Measurements from ENCODE around the gene NMNAT1. TPM values are rescaled to one million over a fixed set of nuclear protein-coding genes. Genes with fewer than 3 reads are reported as not detected.
"Not testable (repeated sequence)": the region's sequence is repeated elsewhere in the genome, so short reads cannot be mapped to it uniquely, and the experiment has no call there.

The NMNAT1 gene
- total and polyA plus RNA-seq, 9 donors = 2.3 to 16.0 (median 5.8) TPM

DNA sequence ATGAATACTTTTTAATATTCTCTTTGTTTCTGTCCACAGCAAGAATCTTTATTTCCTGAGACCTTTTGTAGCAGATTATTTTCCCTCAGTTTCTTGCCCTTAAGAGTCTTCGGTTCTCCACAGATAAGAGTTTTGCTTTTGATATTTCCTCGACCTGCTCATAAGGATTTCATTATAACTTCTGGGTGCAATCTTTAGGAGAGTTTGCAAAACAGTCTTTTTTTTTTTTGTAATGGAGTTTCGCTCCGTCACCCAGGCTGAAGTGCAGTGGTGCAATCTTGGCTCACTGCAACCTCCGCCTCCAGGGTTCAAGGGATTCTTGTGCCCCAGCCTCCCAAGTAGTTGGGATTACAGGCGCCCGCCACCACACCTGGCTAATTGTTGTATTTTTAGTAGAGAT, 79.4 kb downstream of the NMNAT1 start:
- 84 to 91% (median 89%) methylated on average over 7 of the region's 7 CpGs for WGBS, 3 donors
- H3K4me1 ChIP-seq (ENCODE audit: insufficient read depth) = no peaks in the 10 kb centered on the region
- intact Hi-C loops (cut with DNase I) = no loop called here

DNA sequence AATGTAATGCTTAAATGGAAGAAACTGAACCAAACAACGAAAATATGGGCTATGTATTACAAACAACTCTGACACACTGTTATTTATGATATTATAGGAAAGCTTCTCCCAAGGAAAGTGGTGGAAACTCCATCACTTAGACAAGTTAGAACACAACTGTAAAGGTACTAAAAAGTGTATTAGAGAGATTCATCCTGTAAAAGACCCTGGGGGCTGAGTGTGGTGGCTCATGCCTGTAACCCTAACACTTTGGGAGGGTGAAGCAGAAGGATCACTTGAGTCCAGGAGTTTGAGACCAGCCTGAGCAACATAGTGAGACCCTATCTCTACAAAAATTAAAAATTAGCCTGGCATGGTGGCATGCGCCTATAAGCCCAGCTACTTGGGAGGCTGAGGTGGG, 82.1 kb downstream of the NMNAT1 start:
- no peak overlapping the region for H3K27ac ChIP-seq
- no peak for DNase-seq
- no peaks in the 10 kb centered on the region for H3K9me3 ChIP-seq
- no peak overlapping the region for H3K4me3 ChIP-seq
- H3K27me3 ChIP-seq = no peaks in the 10 kb centered on the region
- TF ChIP-seq, protein P1, sequence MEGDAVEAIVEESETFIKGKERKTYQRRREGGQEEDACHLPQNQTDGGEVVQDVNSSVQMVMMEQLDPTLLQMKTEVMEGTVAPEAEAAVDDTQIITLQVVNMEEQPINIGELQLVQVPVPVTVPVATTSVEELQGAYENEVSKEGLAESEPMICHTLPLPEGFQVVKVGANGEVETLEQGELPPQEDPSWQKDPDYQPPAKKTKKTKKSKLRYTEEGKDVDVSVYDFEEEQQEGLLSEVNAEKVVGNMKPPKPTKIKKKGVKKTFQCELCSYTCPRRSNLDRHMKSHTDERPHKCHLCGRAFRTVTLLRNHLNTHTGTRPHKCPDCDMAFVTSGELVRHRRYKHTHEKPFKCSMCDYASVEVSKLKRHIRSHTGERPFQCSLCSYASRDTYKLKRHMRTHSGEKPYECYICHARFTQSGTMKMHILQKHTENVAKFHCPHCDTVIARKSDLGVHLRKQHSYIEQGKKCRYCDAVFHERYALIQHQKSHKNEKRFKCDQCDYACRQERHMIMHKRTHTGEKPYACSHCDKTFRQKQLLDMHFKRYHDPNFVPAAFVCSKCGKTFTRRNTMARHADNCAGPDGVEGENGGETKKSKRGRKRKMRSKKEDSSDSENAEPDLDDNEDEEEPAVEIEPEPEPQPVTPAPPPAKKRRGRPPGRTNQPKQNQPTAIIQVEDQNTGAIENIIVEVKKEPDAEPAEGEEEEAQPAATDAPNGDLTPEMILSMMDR (IDR thresholded peaks at IDR 0.05) = no peak
- TF ChIP-seq POLR2A (IDR thresholded peaks at IDR 0.05) (no peak), EP300 (IDR thresholded peaks at IDR 0.05) (no peak)
- 77 to 85% (median 83%) methylated on average over 2 of the region's 2 CpGs for WGBS, 3 donors
- intact Hi-C loops (cut with DNase I) = no loop called here
- no peaks in the 10 kb centered on the region for H3K36me3 ChIP-seq
- no peaks in the 10 kb centered on the region for H3K4me1 ChIP-seq (ENCODE audit: insufficient read depth)

More for the DNA sequence above, 79.4 kb downstream of the NMNAT1 start:
- H3K36me3 ChIP-seq = no peaks in the 10 kb centered on the region
- H3K27ac ChIP-seq = no peak overlapping the region
- no peaks in the 10 kb centered on the region for H3K9me3 ChIP-seq
- no peak overlapping the region for H3K4me3 ChIP-seq
- H3K27me3 ChIP-seq = no peaks in the 10 kb centered on the region
- TF ChIP-seq, protein P1 (IDR thresholded peaks at IDR 0.05) = no peak
- TF ChIP-seq POLR2A (IDR thresholded peaks at IDR 0.05) (no peak), EP300 (IDR thresholded peaks at IDR 0.05) (no peak)
- no peak for DNase-seq

DNA sequence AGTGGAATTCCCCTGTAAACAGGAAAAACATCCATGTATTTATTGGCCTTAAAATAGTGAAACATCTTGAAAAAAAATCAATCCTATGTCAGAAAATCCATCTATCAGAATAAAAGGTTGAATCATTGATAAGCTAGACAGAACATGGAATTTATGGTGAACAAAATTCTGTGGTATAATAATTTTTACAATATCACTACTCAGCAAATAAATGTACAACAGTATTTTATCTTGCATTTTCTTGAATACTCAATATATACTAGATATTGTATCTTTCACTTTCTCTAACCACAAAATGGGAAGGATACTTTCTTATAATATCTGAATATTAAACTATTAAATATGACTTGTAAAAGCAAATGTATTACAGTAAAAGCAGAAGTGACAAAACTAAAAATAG, 83.8 kb downstream of the NMNAT1 start:
- no peaks in the 10 kb centered on the region for H3K9me3 ChIP-seq
- no peak overlapping the region for H3K4me3 ChIP-seq
- H3K4me1 ChIP-seq (ENCODE audit: insufficient read depth) = no peaks in the 10 kb centered on the region
- no peaks in the 10 kb centered on the region for H3K27me3 ChIP-seq
- TF ChIP-seq, protein P1 (IDR thresholded peaks at IDR 0.05) = no peak
- no peak for TF ChIP-seq EP300 (IDR thresholded peaks at IDR 0.05)
- TF ChIP-seq POLR2A (IDR thresholded peaks at IDR 0.05) = no peak
- intact Hi-C loops (cut with DNase I) = no loop called here
- H3K36me3 ChIP-seq = no peaks in the 10 kb centered on the region
- no peak for DNase-seq
- no peak overlapping the region for H3K27ac ChIP-seq

DNA sequence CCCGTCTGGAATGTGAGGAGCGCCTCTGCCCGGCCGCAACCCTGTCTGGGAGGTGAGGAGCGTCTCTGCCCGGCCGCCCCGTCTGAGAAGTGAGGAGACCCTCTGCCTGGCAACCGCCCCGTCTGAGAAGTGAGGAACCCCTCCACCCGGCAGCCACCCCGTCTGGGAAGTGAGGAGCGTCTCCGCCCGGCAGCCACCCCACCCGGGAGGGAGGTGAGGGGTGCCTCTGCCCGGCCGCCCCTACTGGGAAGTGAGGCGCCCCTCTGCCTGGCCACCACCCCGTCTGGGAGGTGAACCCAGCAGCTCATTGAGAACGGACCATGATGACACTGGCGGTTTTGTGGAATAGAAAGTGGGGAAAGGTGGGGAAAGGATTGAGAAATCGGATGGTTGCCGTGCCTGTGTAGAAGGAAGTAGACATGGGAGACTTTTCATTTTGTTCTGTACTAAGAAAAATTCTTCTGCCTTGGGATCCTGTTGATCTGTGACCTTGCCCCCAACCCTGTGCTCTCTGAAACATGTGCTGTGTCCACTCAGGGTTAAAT, 85.8 kb downstream of the NMNAT1 start:
- H3K9me3 ChIP-seq; H3K36me3 ChIP-seq; H3K27me3 ChIP-seq; H3K4me1 ChIP-seq (ENCODE audit: insufficient read depth); H3K4me3 ChIP-seq; intact Hi-C loops (cut with DNase I); DNase-seq; H3K27ac ChIP-seq: not testable (repeated sequence)
- WGBS, 3 donors = 83 to 92% (median 90%) methylated on average over 14 to 24 of the region's 24 CpGs

DNA sequence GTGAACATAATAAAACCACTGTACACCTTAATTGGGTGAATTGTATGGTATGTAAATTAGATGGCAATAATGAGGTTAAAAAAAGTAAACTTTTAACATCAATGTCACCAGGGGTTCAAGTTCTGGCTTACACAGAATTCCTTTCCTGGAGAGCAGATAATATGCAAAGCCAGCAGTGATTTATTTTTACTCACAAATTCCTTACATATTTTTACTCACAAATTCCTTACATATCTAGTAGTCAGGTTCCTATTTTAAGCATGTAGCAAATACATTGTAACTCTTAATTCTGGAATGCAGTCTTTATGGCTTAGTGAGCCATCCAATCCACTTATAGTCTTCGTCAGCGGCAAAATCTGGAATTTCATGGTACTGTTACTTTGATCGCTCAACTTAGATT, 88.2 kb downstream of the NMNAT1 start:
- WGBS, 3 donors = 68% methylated on average over 3 of the region's 3 CpGs
- Histone ChIP-seq H3K9me3 (no peaks in the 10 kb centered on the region), H3K27me3 (no peaks in the 10 kb centered on the region), H3K27ac (no peak overlapping the region), H3K4me3 (no peak overlapping the region), H3K4me1 (ENCODE audit: insufficient read depth) (peaks cover 3% of the 10 kb centered on the region), H3K36me3 (no peaks in the 10 kb centered on the region)
- intact Hi-C loops (cut with DNase I) = loop anchor here in 1 of 4 donors (10.0 kb wide), 1 partner anchor 87 kb away; the partner anchor contains the start of genes LZIC and NMNAT1
- TF ChIP-seq, protein P1 (IDR thresholded peaks at IDR 0.05) = no peak
- TF ChIP-seq POLR2A (IDR thresholded peaks at IDR 0.05) (no peak), EP300 (IDR thresholded peaks at IDR 0.05) (no peak)
- no peak for DNase-seq

All from ovary (tissue), 9 donors.